IPS DF 19.7 (cell line): ENCODE results near the gene ATP1B3.
"Not testable (repeated sequence)": the region's sequence is repeated elsewhere in the genome, so short reads cannot be mapped to it uniquely, and the experiment has no call there.

Experiments
- DNase-seq: peaks from one replicate; pipeline ENCODE4 v3.0.0-alpha.2; 2013; ENCODE audit warnings: low read depth, low spot score

ATP1B3 gene

GRCh38 chr3:141876381-141876890 is at the start of gene ATP1B3:
Gene ATP1B3, plus strand, starts transcription at chr3:141876643. Its CDS starts 159 bp downstream, at chr3:141876802.
- DNase-seq: no peak

GRCh38 chr3:141828487-141828886 is 48.0 kb upstream of the ATP1B3 start:
- DNase-seq: no peak

GRCh38 chr3:141828890-141829289 is 47.6 kb upstream of the ATP1B3 start:
- DNase-seq: no peak

- no peak for DNase-seq
Measured at GRCh38 chr3:141830508-141830907, 45.9 kb upstream of the ATP1B3 start.

- no peak for DNase-seq
Measured at GRCh38 chr3:141834292-141834691, 42.2 kb upstream of the ATP1B3 start.

- DNase-seq: no peak
Measured at GRCh38 chr3:141835557-141836229, 40.8 kb upstream of the ATP1B3 start.

- no peak for DNase-seq
Measured at GRCh38 chr3:141839389-141839788, 37.1 kb upstream of the ATP1B3 start.

- DNase-seq: no peak
Measured at GRCh38 chr3:141840737-141841544, 35.5 kb upstream of the ATP1B3 start.

GRCh38 chr3:141844108-141844507 is 32.3 kb upstream of the ATP1B3 start:
- no peak for DNase-seq

- no peak for DNase-seq
Measured at GRCh38 chr3:141844812-141845211, 31.6 kb upstream of the ATP1B3 start.

- no peak for DNase-seq
Measured at GRCh38 chr3:141845407-141846049, 30.9 kb upstream of the ATP1B3 start.

- no peak for DNase-seq
Measured at GRCh38 chr3:141846050-141846433, 30.4 kb upstream of the ATP1B3 start.

- not testable (repeated sequence) for DNase-seq
Measured at GRCh38 chr3:141848159-141848748, 28.2 kb upstream of the ATP1B3 start.

GRCh38 chr3:141849056-141849815 is 27.2 kb upstream of the ATP1B3 start:
- no peak for DNase-seq

GRCh38 chr3:141851411-141851810 is 25.0 kb upstream of the ATP1B3 start:
- DNase-seq: no peak

- DNase-seq: no peak
Measured at GRCh38 chr3:141853081-141853601, 23.3 kb upstream of the ATP1B3 start.

- no peak for DNase-seq
Measured at GRCh38 chr3:141853629-141854168, 22.7 kb upstream of the ATP1B3 start.

- DNase-seq: no peak
Measured at GRCh38 chr3:141854599-141854998, 21.8 kb upstream of the ATP1B3 start.

- no peak for DNase-seq
Measured at GRCh38 chr3:141858312-141858711, 18.1 kb upstream of the ATP1B3 start.

- DNase-seq: no peak
Measured at GRCh38 chr3:141859651-141860050, 16.8 kb upstream of the ATP1B3 start.
